Cerebellar cortex (tissue), 1 donor: ENCODE measurements around the gene SPRY4.
"Not testable (repeated sequence)": the region's sequence is repeated elsewhere in the genome, so short reads cannot be mapped to it uniquely, and the experiment has no call there.

Experiments
- DNase-seq: peaks from one replicate; pipeline ENCODE4 v3.0.0-alpha.2; 2015; ENCODE audit warnings: low spot score

Gene SPRY4

GRCh38 chr5:142295084-142295758, 29.6 kb downstream of the SPRY4 start:
- DNase-seq: no peak

DNA sequence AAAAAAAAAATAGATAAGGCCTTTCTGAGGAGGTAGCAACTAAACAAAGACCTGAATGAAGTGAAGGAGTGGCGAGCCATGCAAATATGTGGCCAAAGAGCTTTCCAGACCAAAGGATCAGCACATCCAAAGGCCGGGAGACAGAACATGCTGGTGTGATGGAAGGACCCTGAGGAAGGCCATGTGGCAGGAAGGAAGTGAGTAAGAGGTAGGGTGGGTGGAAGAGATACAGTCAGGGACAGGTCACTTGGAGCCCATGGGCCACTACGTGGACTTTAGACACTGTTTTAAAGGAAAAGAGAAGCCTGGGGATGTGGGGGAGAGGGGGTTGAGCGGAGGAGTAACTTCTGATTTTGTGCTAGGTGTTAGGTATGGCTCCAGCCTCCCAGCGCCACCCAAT, 31.3 kb downstream of the SPRY4 start:
- no peak for DNase-seq

GRCh38 chr5:142292808-142293207, 32.0 kb downstream of the SPRY4 start:
- DNase-seq: no peak

GRCh38 chr5:142292249-142292648, 32.6 kb downstream of the SPRY4 start:
- DNase-seq: no peak

DNA sequence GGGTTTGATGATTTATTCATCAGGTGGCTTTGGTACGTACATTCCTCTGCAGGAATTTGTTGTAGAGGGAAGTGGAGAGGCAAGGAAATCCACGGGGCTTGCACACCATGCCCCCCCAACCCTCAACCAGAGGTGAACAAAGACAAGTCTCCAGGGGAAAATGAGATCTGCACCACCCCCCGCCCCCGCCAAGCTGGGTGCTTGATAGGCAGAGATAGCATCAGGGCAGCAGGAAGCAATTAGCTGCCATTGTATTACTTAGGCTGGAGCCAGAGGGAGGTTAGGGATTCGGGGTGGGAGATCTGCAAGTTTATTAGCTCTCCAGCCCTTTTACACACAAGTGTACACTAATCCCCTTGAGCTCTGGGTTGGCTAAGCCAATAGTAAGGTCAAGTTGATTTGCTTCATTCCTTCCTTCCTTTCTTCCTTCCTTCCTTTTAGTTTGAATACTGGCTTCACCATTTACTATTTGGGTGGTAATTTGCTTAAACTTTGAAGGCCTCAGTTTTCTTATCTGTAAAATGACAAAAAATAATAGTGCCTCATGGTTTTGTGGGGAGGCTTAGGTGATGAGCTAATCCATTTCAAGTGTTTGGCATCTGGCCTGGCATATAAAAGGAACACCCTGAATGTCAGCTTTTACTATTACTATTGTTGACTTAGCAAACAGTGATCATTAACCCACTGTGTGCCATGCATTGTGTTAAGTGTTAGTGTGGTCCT, 34.1 kb downstream of the SPRY4 start:
- DNase-seq: peak; percentile 40

- no peak for DNase-seq
These were observed 34.9 kb downstream of the SPRY4 start for GRCh38 chr5:142289708-142290576.

GRCh38 chr5:142287973-142288313, 36.9 kb downstream of the SPRY4 start:
- no peak for DNase-seq

DNA sequence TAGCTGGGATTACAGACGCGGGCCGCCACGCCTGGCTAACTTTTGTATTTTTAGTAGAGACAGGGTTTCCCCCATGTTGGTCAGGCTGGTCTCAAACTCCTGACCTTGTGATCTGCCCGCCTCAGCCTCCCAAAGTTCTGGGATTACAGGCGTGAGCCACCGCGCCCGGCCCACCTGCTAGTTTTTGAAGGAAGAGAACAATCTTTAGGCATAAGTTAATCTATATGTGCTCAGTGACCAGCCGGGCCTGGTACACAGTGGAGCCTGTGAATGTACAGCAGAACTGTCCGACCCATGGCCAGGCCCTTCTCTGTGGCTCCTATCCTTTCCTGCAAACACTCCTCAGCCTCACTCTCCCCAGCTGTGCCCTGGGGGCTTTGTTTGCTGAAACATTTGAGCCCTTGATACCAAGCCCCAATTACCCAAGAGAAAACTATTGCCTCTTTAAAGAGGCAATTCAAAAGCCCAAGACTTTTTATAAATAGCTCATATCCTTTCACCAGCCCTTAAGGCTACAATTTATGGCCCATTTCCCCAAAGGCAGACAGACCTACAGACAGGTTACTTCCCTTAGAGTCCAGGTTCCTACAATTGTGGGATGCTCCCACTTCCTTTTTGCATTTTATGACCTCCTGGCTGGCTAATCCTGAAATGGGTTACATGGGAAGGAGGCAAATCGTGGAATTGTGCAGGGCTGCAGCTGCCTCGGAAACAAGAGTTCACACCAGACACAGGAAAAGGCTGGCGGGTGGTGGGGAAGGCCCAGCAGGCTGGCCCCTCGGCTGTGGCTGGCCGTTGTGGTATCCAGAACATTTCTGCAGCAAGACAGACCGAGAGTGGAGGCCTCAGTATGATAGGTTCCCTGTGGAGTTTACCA, 37.5 kb downstream of the SPRY4 start:
- no peak for DNase-seq

GRCh38 chr5:142286111-142286510, 38.7 kb downstream of the SPRY4 start:
- DNase-seq: no peak

GRCh38 chr5:142283304-142283703, 41.5 kb downstream of the SPRY4 start:
- no peak for DNase-seq

GRCh38 chr5:142281966-142282365, 42.9 kb downstream of the SPRY4 start:
- no peak for DNase-seq

- DNase-seq: no peak
These were observed 43.8 kb downstream of the SPRY4 start for GRCh38 chr5:142281008-142281367.

DNA sequence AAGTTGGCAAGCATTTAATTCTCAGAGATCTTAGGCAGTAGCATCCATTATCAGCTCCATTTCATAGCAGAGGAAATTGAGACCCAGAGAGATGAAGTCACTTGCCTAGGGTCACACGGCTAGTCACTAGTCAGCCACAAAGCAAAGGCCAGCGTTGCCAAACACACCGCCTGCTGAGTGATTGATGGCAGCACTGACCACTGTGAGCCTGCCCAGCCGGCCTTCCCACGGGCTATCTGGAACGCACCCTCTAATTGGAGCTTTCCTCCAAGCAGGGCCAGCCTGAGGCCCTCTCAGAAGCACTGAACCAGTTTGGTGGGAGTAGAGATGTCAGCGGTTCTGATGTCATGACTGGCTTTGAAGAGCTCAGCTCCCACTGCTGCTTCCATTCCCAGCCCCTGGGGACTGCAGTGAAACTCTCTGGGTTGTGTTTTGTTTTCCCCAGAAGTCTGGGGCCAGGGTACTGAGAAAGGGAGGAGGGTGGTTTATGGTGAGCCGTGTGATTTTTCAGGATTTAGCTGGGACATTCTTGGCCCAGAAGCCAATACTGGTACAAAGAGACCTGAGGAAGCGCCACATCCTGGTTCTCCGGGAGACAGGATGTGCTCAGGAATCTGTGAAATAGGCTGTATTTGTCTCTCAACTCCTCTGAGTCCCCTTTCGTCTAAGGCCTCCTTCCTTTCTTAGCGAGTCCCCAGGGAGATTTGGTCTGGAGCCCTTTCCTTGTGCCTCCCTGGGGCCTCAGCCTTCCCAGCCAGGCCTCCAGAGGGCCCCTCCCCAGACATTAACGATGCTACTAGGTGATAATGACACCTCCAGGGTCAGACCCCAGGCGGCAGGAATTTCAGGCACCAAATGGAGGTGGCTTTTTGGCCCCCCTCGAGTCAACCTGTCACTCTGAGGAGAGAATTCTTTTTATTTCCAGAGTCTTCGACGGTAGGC, 44.5 kb downstream of the SPRY4 start:
- DNase-seq: peak; percentile 31

DNA sequence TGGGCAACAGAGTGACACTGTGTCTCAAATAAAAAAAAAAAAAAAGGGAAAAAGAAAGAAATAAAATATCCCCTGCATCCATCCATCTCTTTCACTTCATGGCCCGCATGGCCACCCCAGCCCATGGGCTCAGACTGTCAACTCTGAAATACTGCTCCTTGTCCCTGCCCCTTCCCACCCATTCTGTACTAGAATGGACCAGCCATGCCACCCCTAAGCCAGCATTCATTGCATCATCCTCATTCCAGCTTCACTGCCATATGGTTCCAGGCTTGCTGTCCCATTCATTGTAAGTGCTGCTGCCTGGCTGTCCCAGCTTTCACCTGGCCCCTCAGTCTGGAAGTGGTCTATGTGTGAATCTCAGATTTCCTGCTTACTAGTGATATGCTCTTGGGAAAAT, 46.2 kb downstream of the SPRY4 start:
- no peak for DNase-seq

GRCh38 chr5:142277796-142278195, 47.0 kb downstream of the SPRY4 start:
- DNase-seq: no peak

DNA sequence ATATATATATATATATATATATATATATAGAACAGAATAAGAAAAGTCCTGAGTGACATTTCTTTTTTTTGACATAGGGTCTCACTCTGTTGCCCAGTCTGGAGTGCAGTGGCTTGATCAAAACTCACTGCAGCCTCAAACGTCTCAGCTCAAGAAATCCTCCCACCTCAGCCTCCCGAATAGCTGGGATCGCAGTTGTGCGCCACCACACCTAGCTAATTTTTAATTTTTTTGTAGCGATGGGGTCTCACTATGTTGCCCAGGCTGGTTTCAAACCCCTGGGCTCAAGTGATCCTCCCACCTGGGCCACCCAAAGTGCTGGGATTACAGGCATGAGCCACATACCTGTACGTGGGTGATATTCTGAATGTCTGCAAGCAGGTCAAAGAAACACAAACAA, 48.3 kb downstream of the SPRY4 start:
- DNase-seq: no peak

- DNase-seq: no peak
These were observed 49.3 kb downstream of the SPRY4 start for GRCh38 chr5:142275496-142275895.

GRCh38 chr5:142272596-142272995, 52.2 kb downstream of the SPRY4 start:
- DNase-seq: not testable (repeated sequence)

GRCh38 chr5:142264084-142264483, 60.7 kb downstream of the SPRY4 start:
- not testable (repeated sequence) for DNase-seq

DNA sequence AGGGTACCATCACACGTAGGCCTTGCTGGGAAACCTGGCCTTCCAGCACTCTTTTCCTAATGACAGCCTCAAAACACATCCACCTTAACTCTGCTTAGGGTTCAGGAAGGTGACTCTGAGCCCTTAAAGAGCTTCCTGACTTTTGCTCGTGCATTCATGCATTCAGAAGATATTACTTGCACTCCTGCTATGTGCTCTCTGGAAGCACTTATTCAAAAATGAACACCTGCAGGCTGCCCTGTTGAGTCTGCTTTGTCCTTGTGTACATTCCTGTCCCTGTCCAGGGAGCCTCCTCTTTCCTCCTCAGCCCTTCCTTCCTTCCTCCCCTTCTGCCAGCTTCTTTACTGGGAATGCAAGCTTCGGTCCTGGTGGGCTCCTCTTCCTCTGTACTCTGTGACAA, 61.5 kb downstream of the SPRY4 start:
- DNase-seq: no peak

- no peak for DNase-seq
These were observed 62.1 kb downstream of the SPRY4 start for GRCh38 chr5:142262683-142263082.
